Liver (tissue), 3 donors: ENCODE data around the gene FRMD5.

ENCODE experiments used
- CTCF ChIP-seq: fragments of 150-350 bp; IDR thresholded peaks from 2 replicates; pipeline ENCODE4 v1.5.1; 2017; ENCODE audit warnings: improper control_type of control experiment, low read depth, low read length; ENCODE audit not compliant: missing input control
- FOXA1 ChIP-seq: IDR thresholded peaks from 2 replicates; pipeline ENCODE4 v1.6.1; 2016; ENCODE audit warnings: antibody characterized with exemption
- GABPA ChIP-seq, 2 donors: IDR thresholded peaks in 1 of 2; conservative IDR thresholded peaks in 1 of 2; 2 replicates each; pipeline ENCODE4 v1.6.1; 2016; ENCODE audit warnings: antibody characterized with exemption in 2 of 2, mild to moderate bottlenecking in 1 of 2, moderate library complexity in 1 of 2
- HNF4G ChIP-seq: IDR thresholded peaks from 2 replicates; pipeline ENCODE4 v1.6.1; 2016; ENCODE audit warnings: antibody characterized with exemption
- JUND ChIP-seq, 2 donors: IDR thresholded peaks; 2 replicates each; pipeline ENCODE4 v1.6.1; 2016; ENCODE audit warnings: antibody characterized with exemption in 2 of 2
- MAX ChIP-seq: IDR thresholded peaks from 2 replicates; pipeline ENCODE4 v1.6.1; 2016; ENCODE audit warnings: antibody characterized with exemption
- RAD21 ChIP-seq, 2 donors: IDR thresholded peaks; 2 replicates each; pipeline ENCODE4 v1.6.1; 2016; ENCODE audit warnings: antibody characterized with exemption in 2 of 2, mild to moderate bottlenecking in 2 of 2
- REST ChIP-seq: IDR thresholded peaks from 2 replicates; pipeline ENCODE4 v1.6.1; 2016; ENCODE audit warnings: antibody characterized with exemption, mild to moderate bottlenecking
- SP1 ChIP-seq: IDR thresholded peaks from 2 replicates; pipeline ENCODE4 v1.6.1; 2018; ENCODE audit warnings: antibody characterized with exemption, mild to moderate bottlenecking
- TAF1 ChIP-seq: conservative IDR thresholded peaks from 2 replicates; pipeline ENCODE4 v1.6.1; 2016; ENCODE audit warnings: antibody characterized with exemption, mild to moderate bottlenecking
- YY1 ChIP-seq: IDR thresholded peaks from 2 replicates; pipeline ENCODE4 v1.6.1; 2016; ENCODE audit warnings: antibody characterized with exemption, mild to moderate bottlenecking
- ZBTB33 ChIP-seq: IDR thresholded peaks from 2 replicates; pipeline ENCODE4 v1.6.1; 2016; ENCODE audit warnings: antibody characterized with exemption
- donor health status: healthy.
- donor health status: healthy.

GRCh38 chr15:43957724-43958123, 237.3 kb downstream of the FRMD5 start:
- TF ChIP-seq RAD21 (IDR thresholded peaks at IDR 0.05) (no peak), CTCF (no peak), GABPA (IDR thresholded peaks at IDR 0.05 in 1 of 2, conservative IDR thresholded peaks at IDR 0.05 in 1 of 2) (no peak), ZBTB33 (no peak), MAX (no peak), REST (no peak), JUND (IDR thresholded peaks at IDR 0.05) (no peak), HNF4G (no peak), SP1 (no peak), TAF1 (no peak), FOXA1 (no peak), YY1 (no peak)
